DMS114 treated with DMSO at 0.1 percent for 48 hours (cell line): ENCODE measurements around the gene GLIPR1.
"Not testable (repeated sequence)": the region's sequence is repeated elsewhere in the genome, so short reads cannot be mapped to it uniquely, and the experiment has no call there.

ENCODE experiments used
- DNase-seq: peaks from one replicate; lab custom pipeline; 2025; ENCODE audit not compliant: unreplicated experiment; lab: John Stamatoyannopoulos, UW

The GLIPR1 gene

GRCh38 chr12:75480469-75480949 lies at the start of gene GLIPR1:
GLIPR1 (plus strand) TSS chr12:75480755; CDS start chr12:75480881, 126 bp downstream.
- DNase-seq = no peak

GRCh38 chr12:75432924-75433323 lies 47.6 kb upstream of the GLIPR1 start:
- no peak for DNase-seq

- DNase-seq = no peak
Observed at GRCh38 chr12:75437564-75437963, 43.0 kb upstream of the GLIPR1 start.

GRCh38 chr12:75438059-75438754 lies 42.3 kb upstream of the GLIPR1 start:
- no peak for DNase-seq

GRCh38 chr12:75439048-75439447 lies 41.5 kb upstream of the GLIPR1 start:
- no peak for DNase-seq

- DNase-seq = no peak
Observed at GRCh38 chr12:75439930-75440329, 40.6 kb upstream of the GLIPR1 start.

GRCh38 chr12:75441687-75442449 lies 38.7 kb upstream of the GLIPR1 start:
- DNase-seq = not testable (repeated sequence)

GRCh38 chr12:75442454-75442853 lies 38.1 kb upstream of the GLIPR1 start:
- DNase-seq = not testable (repeated sequence)

- no peak for DNase-seq
Observed at GRCh38 chr12:75443709-75444108, 36.8 kb upstream of the GLIPR1 start.

GRCh38 chr12:75444429-75445136 lies 36.0 kb upstream of the GLIPR1 start:
- DNase-seq = no peak

- DNase-seq = not testable (repeated sequence)
Observed at GRCh38 chr12:75445137-75445507, 35.4 kb upstream of the GLIPR1 start.

- no peak for DNase-seq
Observed at GRCh38 chr12:75446857-75447256, 33.7 kb upstream of the GLIPR1 start.

GRCh38 chr12:75447691-75448393 lies 32.7 kb upstream of the GLIPR1 start:
- no peak for DNase-seq

GRCh38 chr12:75452675-75453330 lies 27.8 kb upstream of the GLIPR1 start:
- no peak for DNase-seq

GRCh38 chr12:75455839-75456238 lies 24.7 kb upstream of the GLIPR1 start:
- DNase-seq = no peak

GRCh38 chr12:75457191-75457590 lies 23.4 kb upstream of the GLIPR1 start:
- no peak for DNase-seq

- not testable (repeated sequence) for DNase-seq
Observed at GRCh38 chr12:75457866-75458265, 22.7 kb upstream of the GLIPR1 start.

GRCh38 chr12:75459755-75460154 lies 20.8 kb upstream of the GLIPR1 start:
- no peak for DNase-seq

- DNase-seq = no peak
Observed at GRCh38 chr12:75460204-75460603, 20.4 kb upstream of the GLIPR1 start.
